Thyroid gland (tissue), 4 donors: ENCODE data around the gene BIVM.

Experiments used
- POLR2A ChIP-seq, 2 donors: fragments of 450-650 bp; IDR thresholded peaks; one replicate each; pipeline ENCODE4 v1.6.1; 2017; ENCODE audit warnings: antibody characterized with exemption in 2 of 2, mild to moderate bottlenecking in 2 of 2, moderate library complexity in 1 of 2
- TF ChIP-seq, protein P1 (sequence below), 6 experiments: fragments of 200-600 bp in 3 of 6; fragments of 450-650 bp in 3 of 6; sonication (generic) in 3 of 6; IDR thresholded peaks; one replicate each; pipeline ENCODE4 v1.5.1; 2016 to 2019; ENCODE audit warnings: antibody characterized with exemption in 6 of 6, mild to moderate bottlenecking in 2 of 6, inconsistent platforms in 1 of 6, moderate library complexity in 1 of 6

GRCh38 chr13:102758842-102759241 lies 40.1 kb upstream of the BIVM start:
- no peak for TF ChIP-seq POLR2A (IDR thresholded peaks at IDR 0.05)
- TF ChIP-seq, protein P1, sequence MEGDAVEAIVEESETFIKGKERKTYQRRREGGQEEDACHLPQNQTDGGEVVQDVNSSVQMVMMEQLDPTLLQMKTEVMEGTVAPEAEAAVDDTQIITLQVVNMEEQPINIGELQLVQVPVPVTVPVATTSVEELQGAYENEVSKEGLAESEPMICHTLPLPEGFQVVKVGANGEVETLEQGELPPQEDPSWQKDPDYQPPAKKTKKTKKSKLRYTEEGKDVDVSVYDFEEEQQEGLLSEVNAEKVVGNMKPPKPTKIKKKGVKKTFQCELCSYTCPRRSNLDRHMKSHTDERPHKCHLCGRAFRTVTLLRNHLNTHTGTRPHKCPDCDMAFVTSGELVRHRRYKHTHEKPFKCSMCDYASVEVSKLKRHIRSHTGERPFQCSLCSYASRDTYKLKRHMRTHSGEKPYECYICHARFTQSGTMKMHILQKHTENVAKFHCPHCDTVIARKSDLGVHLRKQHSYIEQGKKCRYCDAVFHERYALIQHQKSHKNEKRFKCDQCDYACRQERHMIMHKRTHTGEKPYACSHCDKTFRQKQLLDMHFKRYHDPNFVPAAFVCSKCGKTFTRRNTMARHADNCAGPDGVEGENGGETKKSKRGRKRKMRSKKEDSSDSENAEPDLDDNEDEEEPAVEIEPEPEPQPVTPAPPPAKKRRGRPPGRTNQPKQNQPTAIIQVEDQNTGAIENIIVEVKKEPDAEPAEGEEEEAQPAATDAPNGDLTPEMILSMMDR (IDR thresholded peaks at IDR 0.05): no peak
